ENCODE results near the gene ARHGAP24. TPM values are rescaled to one million over a fixed set of nuclear protein-coding genes. Genes with fewer than 3 reads are reported as not detected.

ARHGAP24 gene
- total and polyA plus RNA-seq, 4 donors = 10.0 to 79.4 (median 21.6) TPM

GRCh38 chr4:85713005-85713404, 238.1 kb downstream of the ARHGAP24 start:
- Histone ChIP-seq H3K4me1 (ENCODE audit: control insufficient read depth in 5 of 5, insufficient read depth in 5 of 5, low read length in 5 of 5) (peaks cover 0 to 12% (median 3%) of the 10 kb centered on the region in 5 donors), H3K36me3 (ENCODE audit: control insufficient read depth in 4 of 4, insufficient read depth in 4 of 4, low read length in 4 of 4) (no peaks in the 10 kb centered on the region), H3K27me3 (ENCODE audit: control insufficient read depth in 3 of 3, insufficient read depth in 3 of 3, low read length in 2 of 3) (no peaks in the 10 kb centered on the region), H3K9me3 (ENCODE audit: control insufficient read depth in 4 of 4, insufficient read depth in 3 of 4, low read length in 3 of 4) (no peaks in the 10 kb centered on the region), H3K9ac (ENCODE audit: insufficient read depth in 1 of 2, low read length in 2 of 2) (no peak overlapping the region), H3K4me3 (no peak overlapping the region), H3K27ac (ENCODE audit: low read depth in 1 of 2, low read length in 1 of 2) (no peak overlapping the region)
- no peak for TF ChIP-seq CTCF (IDR thresholded peaks at IDR 0.05; ENCODE audit: control extremely low read depth, extremely low read depth)
- DNase-seq (no peak), ATAC-seq (ENCODE audit: insufficient read depth, low FRiP score) (no peak)
- WGBS, 2 donors = 94 to 96% methylated on average over 5 of the region's 5 CpGs

GRCh38 chr4:85715991-85716737, 241.2 kb downstream of the ARHGAP24 start:
- DNase-seq (no peak), ATAC-seq (ENCODE audit: insufficient read depth, low FRiP score) (no peak)
- TF ChIP-seq CTCF (IDR thresholded peaks at IDR 0.05; ENCODE audit: control extremely low read depth, extremely low read depth) = no peak
- H3K9ac ChIP-seq (ENCODE audit: insufficient read depth in 1 of 2, low read length in 2 of 2) = no peak overlapping the region
- WGBS, 2 donors = 55 to 62% methylated on average over 3 of the region's 3 CpGs
- no peak overlapping the region for H3K27ac ChIP-seq (ENCODE audit: low read depth in 1 of 2, low read length in 1 of 2)
- H3K36me3 ChIP-seq (ENCODE audit: control insufficient read depth in 4 of 4, insufficient read depth in 4 of 4, low read length in 4 of 4) = no peaks in the 10 kb centered on the region
- H3K4me3 ChIP-seq = no peak overlapping the region
- H3K27me3 ChIP-seq (ENCODE audit: control insufficient read depth in 3 of 3, insufficient read depth in 3 of 3, low read length in 2 of 3) = no peaks in the 10 kb centered on the region
- H3K9me3 ChIP-seq (ENCODE audit: control insufficient read depth in 4 of 4, insufficient read depth in 3 of 4, low read length in 3 of 4) = no peaks in the 10 kb centered on the region
- H3K4me1 ChIP-seq (ENCODE audit: control insufficient read depth in 5 of 5, insufficient read depth in 5 of 5, low read length in 5 of 5) = peaks cover 0 to 14% (median 0%) of the 10 kb centered on the region in 5 donors

- Histone ChIP-seq H3K4me1 (ENCODE audit: control insufficient read depth in 5 of 5, insufficient read depth in 5 of 5, low read length in 5 of 5) (peaks cover 0 to 14% (median 0%) of the 10 kb centered on the region in 5 donors), H3K36me3 (ENCODE audit: control insufficient read depth in 4 of 4, insufficient read depth in 4 of 4, low read length in 4 of 4) (peaks cover 0 to under 1% (median under 1%) of the 10 kb centered on the region in 4 donors), H3K9ac (ENCODE audit: insufficient read depth in 1 of 2, low read length in 2 of 2) (no peak overlapping the region), H3K27ac (ENCODE audit: low read depth in 1 of 2, low read length in 1 of 2) (no peak overlapping the region), H3K9me3 (ENCODE audit: control insufficient read depth in 4 of 4, insufficient read depth in 3 of 4, low read length in 3 of 4) (no peaks in the 10 kb centered on the region), H3K27me3 (ENCODE audit: control insufficient read depth in 3 of 3, insufficient read depth in 3 of 3, low read length in 2 of 3) (no peaks in the 10 kb centered on the region), H3K4me3 (no peak overlapping the region)
- WGBS, 2 donors = 92 to 100% methylated on average over 1 of the region's 1 CpG
- ATAC-seq (ENCODE audit: insufficient read depth, low FRiP score) (no peak), DNase-seq (peak in 2 of 3 donors; percentile 9 to 43)
- TF ChIP-seq CTCF (IDR thresholded peaks at IDR 0.05; ENCODE audit: control extremely low read depth, extremely low read depth) = no peak
These were observed 242.4 kb downstream of the ARHGAP24 start for GRCh38 chr4:85717351-85717750.

Measured in lung (tissue), 12 donors.